H1 (cell line): ENCODE measurements around the gene FHIT. TPM values are rescaled to one million over a fixed set of nuclear protein-coding genes. Genes with fewer than 3 reads are reported as not detected.

ENCODE experiments used
- CTCF ChIA-PET: fragments of 300-600 bp; sonication (Branson Sonifier 250); formaldehyde crosslinking; loops from one replicate; lab custom pipeline; 2021; ENCODE audit not compliant: partially characterized antibody; lab: Charles Lee
- POLR2A ChIA-PET: fragments of 300-600 bp; sonication (Branson Sonifier 250); formaldehyde crosslinking; loops from one replicate; lab custom pipeline; 2021; ENCODE audit warnings: inconsistent platforms; ENCODE audit not compliant: partially characterized antibody; lab: Charles Lee
- DNase-seq, 2 experiments: peaks; one replicate each; pipeline versions ENCODE4 v3.0.0 to v3.0.0-alpha.2; 2010 to 2022; ENCODE audit warnings: low spot score in 2 of 2, low read depth in 1 of 2, mixed read lengths in 1 of 2
- FAIRE-seq: peaks from 2 replicates; lab custom pipeline; 2011; peaks lifted over from hg19 to GRCh38; lab: Jason Lieb, UNC
- H2AFZ ChIP-seq: 2 replicates; pipeline ENCODE4 v1.8.1; 2012; ENCODE audit warnings: low read length, inconsistent platforms
- H2AK5ac ChIP-seq: 2 replicates; pipeline ENCODE4 v1.6.1; 2013; ENCODE audit warnings: low read depth, low read length
- H2BK120ac ChIP-seq: replicated peaks from 2 replicates; pipeline ENCODE3; 2013; ENCODE audit warnings: low read depth, low read length, inconsistent platforms
- H2BK12ac ChIP-seq: 2 replicates; pipeline ENCODE4 v1.6.1; 2013; ENCODE audit warnings: low read depth, low read length
- H2BK15ac ChIP-seq: 2 replicates; pipeline ENCODE4 v1.6.1; 2013; ENCODE audit warnings: low read length
- H2BK20ac ChIP-seq: 2 replicates; pipeline ENCODE4 v1.6.1; 2013; ENCODE audit warnings: low read length
- H2BK5ac ChIP-seq: 2 replicates; pipeline ENCODE4 v1.6.1; 2013; ENCODE audit warnings: low read depth, low read length
- H3K14ac ChIP-seq: 2 replicates; pipeline ENCODE4 v1.6.1; 2013; ENCODE audit warnings: inconsistent platforms; ENCODE audit not compliant: insufficient read length
- H3K18ac ChIP-seq: 2 replicates; pipeline ENCODE4 v1.6.1; 2013; ENCODE audit warnings: low read length; ENCODE audit errors: extremely low read depth
- H3K23ac ChIP-seq: 2 replicates; pipeline ENCODE4 v1.6.1; 2013; ENCODE audit warnings: inconsistent platforms; ENCODE audit not compliant: insufficient read length
- H3K23me2 ChIP-seq: 2 replicates; pipeline ENCODE4 v1.6.1; 2013; ENCODE audit warnings: low read depth, low read length
- H3K27ac ChIP-seq: 2 replicates; pipeline ENCODE4 v1.6.1; 2011; ENCODE audit warnings: low read depth, low read length, inconsistent platforms
- H3K27me3 ChIP-seq, 4 experiments: replicated peaks in 1 of 4; 1 replicate in 1 of 4; 2 replicates in 3 of 4; pipeline versions ENCODE4 v1.6.1 to v1.8.1; 2011 to 2013; ENCODE audit warnings: low read length in 3 of 4, mild to moderate bottlenecking in 3 of 4, inconsistent platforms in 2 of 4, mixed read lengths in 2 of 4, moderate library complexity in 1 of 4; ENCODE audit not compliant: control insufficient read depth in 3 of 4, insufficient read depth in 3 of 4; ENCODE audit errors: extremely low read depth in 1 of 4
- H3K36me3 ChIP-seq, 4 experiments: 2 replicates each; pipeline versions ENCODE4 v1.6.1 to v1.8.1; 2011 to 2013; ENCODE audit warnings: mild to moderate bottlenecking in 4 of 4, low read length in 3 of 4, moderate library complexity in 2 of 4, control low read depth in 1 of 4, inconsistent platforms in 1 of 4; ENCODE audit not compliant: insufficient read depth in 4 of 4, control insufficient read depth in 2 of 4
- H3K4ac ChIP-seq: replicated peaks from 2 replicates; pipeline ENCODE3; 2013; ENCODE audit warnings: low read length, low read depth, mixed read lengths, inconsistent platforms; ENCODE audit not compliant: insufficient read length
- H3K4me1 ChIP-seq, 4 experiments: replicated peaks in 1 of 4; 1 replicate in 1 of 4; 2 replicates in 3 of 4; pipeline versions ENCODE4 v1.6.1 to v1.8.1; 2011 to 2013; ENCODE audit warnings: low read length in 3 of 4, inconsistent platforms in 2 of 4, mixed read lengths in 1 of 4; ENCODE audit not compliant: insufficient read depth in 4 of 4, control insufficient read depth in 3 of 4
- H3K4me2 ChIP-seq, 2 experiments: 2 replicates each; pipeline versions ENCODE4 v1.6.1 to v1.8.1; 2011 to 2013; ENCODE audit warnings: low read depth in 2 of 2, low read length in 2 of 2, control low read depth in 1 of 2, inconsistent platforms in 1 of 2, mild to moderate bottlenecking in 1 of 2; ENCODE audit not compliant: insufficient read depth in 1 of 2
- H3K4me3 ChIP-seq, 4 experiments: fragments of 200-600, 300-600 bp in 1 of 4; sonication (generic), shearing (Covaris generic), sonication (Bioruptor Twin) in 1 of 4; 2 replicates each; pipeline versions ENCODE4 v1.5.1 to v1.8.1; 2011 to 2016; ENCODE audit warnings: low read length in 4 of 4, low read depth in 3 of 4, control low read depth in 2 of 4, inconsistent platforms in 2 of 4, mild to moderate bottlenecking in 2 of 4, mixed read lengths in 1 of 4, moderate library complexity in 1 of 4; ENCODE audit not compliant: insufficient read depth in 2 of 4; ENCODE audit errors: extremely low read depth in 1 of 4
- H3K56ac ChIP-seq: replicated peaks from 2 replicates; pipeline ENCODE3; 2013; ENCODE audit warnings: low read depth, mild to moderate bottlenecking, mixed read lengths, low read length, inconsistent platforms; ENCODE audit not compliant: insufficient read length
- H3K79me1 ChIP-seq: 2 replicates; pipeline ENCODE4 v1.6.1; 2013; ENCODE audit warnings: low read depth, low read length, control low read depth
- H3K79me2 ChIP-seq, 2 experiments: 2 replicates each; pipeline versions ENCODE4 v1.6.1 to v1.8.1; 2012 to 2013; ENCODE audit warnings: low read length in 2 of 2, mild to moderate bottlenecking in 2 of 2, inconsistent platforms in 1 of 2; ENCODE audit not compliant: insufficient read depth in 2 of 2, control insufficient read depth in 1 of 2
- H3K9ac ChIP-seq, 4 experiments: replicated peaks in 1 of 4; 1 replicate in 1 of 4; 2 replicates in 3 of 4; pipeline versions ENCODE4 v1.6.1 to v1.8.1; 2011 to 2013; ENCODE audit warnings: low read depth in 3 of 4, low read length in 3 of 4, control low read depth in 2 of 4, mild to moderate bottlenecking in 2 of 4, moderate library complexity in 2 of 4, inconsistent platforms in 1 of 4; ENCODE audit errors: extremely low read depth in 1 of 4
- H3K9me3 ChIP-seq, 2 experiments: 2 replicates each; pipeline versions ENCODE4 v1.6.1 to v1.8.1; 2012 to 2013; ENCODE audit warnings: mild to moderate bottlenecking in 2 of 2, moderate library complexity in 2 of 2, control low read depth in 1 of 2, inconsistent platforms in 1 of 2, low read depth in 1 of 2, low read length in 1 of 2, mixed read lengths in 1 of 2; ENCODE audit not compliant: insufficient read depth in 2 of 2
- H4K20me1 ChIP-seq, 2 experiments: replicated peaks in 1 of 2; 2 replicates each; pipeline versions ENCODE3 to v1.8.1; 2011 to 2013; ENCODE audit warnings: inconsistent platforms in 2 of 2, low read length in 2 of 2, mild to moderate bottlenecking in 1 of 2; ENCODE audit not compliant: insufficient read depth in 2 of 2, control insufficient read depth in 1 of 2
- H4K5ac ChIP-seq: 2 replicates; pipeline ENCODE4 v1.6.1; 2013; ENCODE audit warnings: low read length, low read depth, mixed read lengths, inconsistent platforms; ENCODE audit not compliant: insufficient read length
- H4K8ac ChIP-seq: 2 replicates; pipeline ENCODE4 v1.8.0; 2013; ENCODE audit warnings: mild to moderate bottlenecking, moderate library complexity, low read length, inconsistent platforms; ENCODE audit not compliant: insufficient read depth; ENCODE audit errors: extremely low read depth
- H4K91ac ChIP-seq: replicated peaks from 2 replicates; pipeline ENCODE3; 2013; ENCODE audit warnings: low read length, mixed read lengths, inconsistent platforms; ENCODE audit not compliant: insufficient read length
- BCL11A ChIP-seq, 2 experiments: IDR thresholded peaks; one replicate each; pipeline ENCODE4 v1.6.1; 2011; ENCODE audit warnings: low read depth in 2 of 2, low read length in 2 of 2, mild to moderate bottlenecking in 2 of 2
- BRCA1 ChIP-seq: IDR thresholded peaks from 2 replicates; pipeline ENCODE4 v1.6.1; 2012; ENCODE audit warnings: low read depth, low read length, improper control_type of control experiment
- CHD2 ChIP-seq: IDR thresholded peaks from 2 replicates; pipeline ENCODE4 v1.6.1; 2012; ENCODE audit warnings: low read length, improper control_type of control experiment
- EGR1 ChIP-seq: IDR thresholded peaks from 2 replicates; pipeline ENCODE4 v1.6.1; 2011; ENCODE audit warnings: low read depth, low read length, borderline replicate concordance
- HDAC2 ChIP-seq, 2 experiments: fragments of 300-600 bp in 1 of 2; sonication (generic) in 1 of 2; IDR thresholded peaks; 2 replicates each; pipeline ENCODE4 v1.6.1; 2011 to 2012; ENCODE audit warnings: low read depth in 2 of 2, low read length in 2 of 2, mild to moderate bottlenecking in 2 of 2, moderate library complexity in 2 of 2, borderline replicate concordance in 1 of 2, inconsistent platforms in 1 of 2
- JUND ChIP-seq: IDR thresholded peaks from 2 replicates; pipeline ENCODE4 v1.6.1; 2011; ENCODE audit warnings: mild to moderate bottlenecking, improper control_type of control experiment, low read length
- POLR2AphosphoS5 ChIP-seq: IDR thresholded peaks from 2 replicates; pipeline ENCODE4 v1.6.1; 2011; ENCODE audit warnings: low read depth, low read length
- RAD21 ChIP-seq, 2 experiments: IDR thresholded peaks in 1 of 2; conservative IDR thresholded peaks in 1 of 2; 2 replicates each; pipeline ENCODE4 v1.6.1; 2011; ENCODE audit warnings: low read depth in 2 of 2, low read length in 2 of 2, improper control_type of control experiment in 1 of 2, inconsistent platforms in 1 of 2, mild to moderate bottlenecking in 1 of 2, moderate library complexity in 1 of 2
- SAP30 ChIP-seq: fragments of 300-600 bp; sonication (generic); IDR thresholded peaks from 2 replicates; pipeline ENCODE4 v1.7.1; 2012; ENCODE audit warnings: low read length, moderate library complexity, mild to moderate bottlenecking, inconsistent platforms; ENCODE audit not compliant: insufficient read depth, insufficient replicate concordance
- WGBS, 2 experiments: shearing (Covaris generic) in 1 of 2; methylation state at CpG; one replicate each; pipeline versions ENCODE4 v1.1.6 to v1.1.7; 2013 to 2015; ENCODE audit warnings: low lambda C conversion rate in 2 of 2, mixed read lengths in 2 of 2, inconsistent platforms in 1 of 2, low coverage in 1 of 2, missing lambda C conversion rate in 1 of 2; ENCODE audit not compliant: insufficient replicate concordance in 2 of 2, insufficient coverage in 1 of 2, insufficient read length in 1 of 2; ENCODE audit errors: extremely low coverage in 1 of 2, missing lambda C conversion rate in 1 of 2; 5-methylcytosine and 5-hydroxymethylcytosine counted together
- polyA plus RNA-seq, 7 experiments: library from polyadenylated mRNA; depleted of rRNA in 3 of 7; stranded (reverse) in 5 of 7; unstranded in 2 of 7; fragments of >200 nt in 5 of 7; fragments of 200-250 nt in 2 of 7; gene quantifications; 1 replicate in 5 of 7; 2 replicates in 1 of 7; 4 replicates in 1 of 7; pipeline versions ENCODE4 v1.2.1 to v1.2.3, GENCODE V29; 2011 to 2013; ENCODE audit warnings: missing spikeins in 2 of 7, mixed read lengths in 2 of 7
- total RNA-seq: library from RNA; stranded (reverse); fragmentation: NEBNext Ultra II Directional; extraction: Animal tissue kit (Norgen Biotek cat#: 25700); gene quantifications from 2 replicates; pipeline ENCODE4 v1.2.1, GENCODE V29; 2021

Gene FHIT
- total and polyA plus RNA-seq, 2 of the 8 experiments (the other 6 are each of a cell fraction or from before 2014, with no cell fraction given): 1.2 to 3.2 TPM

- no peak overlapping the region for H4K91ac ChIP-seq
- no peak overlapping the region for H2BK120ac ChIP-seq
- POLR2A ChIA-PET: no interaction called here
- no peak overlapping the region for H3K14ac ChIP-seq
- no peaks in the 10 kb centered on the region for H3K23me2 ChIP-seq
- no peak overlapping the region for H3K4me3 ChIP-seq
- 90% methylated on average over 2 of the region's 2 CpGs; no CpG with 5 or more reads in 1 of the 2 experiments for WGBS, 2 experiments
- no peak overlapping the region for H3K4me2 ChIP-seq
- no peak for TF ChIP-seq BCL11A (IDR thresholded peaks at IDR 0.05; ENCODE audit: low read depth in 2 of 2, low read length in 2 of 2)
- no peak for TF ChIP-seq RAD21 (IDR thresholded peaks at IDR 0.05 in 1 of 2, conservative IDR thresholded peaks at IDR 0.05 in 1 of 2; ENCODE audit: low read depth in 2 of 2, low read length in 2 of 2)
- TF ChIP-seq EGR1: no peak
- no peak for TF ChIP-seq CHD2
- no peak for TF ChIP-seq HDAC2 (IDR thresholded peaks at IDR 0.05; ENCODE audit: borderline replicate concordance in 1 of 2, low read depth in 2 of 2, low read length in 2 of 2)
- no peak for TF ChIP-seq POLR2AphosphoS5
- no peak for TF ChIP-seq BRCA1
- TF ChIP-seq SAP30: no peak
- TF ChIP-seq JUND: no peak
- no peak overlapping the region for H2BK20ac ChIP-seq
- H3K4me1 ChIP-seq: no peaks in the 10 kb centered on the region; a peak in 1 of 7 replicates
- H2AFZ ChIP-seq: no peak overlapping the region
- no peak overlapping the region for H4K5ac ChIP-seq
- no peak overlapping the region for H4K8ac ChIP-seq
- no peak overlapping the region for H2BK12ac ChIP-seq
- H3K27me3 ChIP-seq: no peaks in the 10 kb centered on the region
- no peaks in the 10 kb centered on the region for H3K79me2 ChIP-seq
- no peaks in the 10 kb centered on the region; a peak in 2 of 8 replicates for H3K36me3 ChIP-seq
- H4K20me1 ChIP-seq: no peaks in the 10 kb centered on the region
- H3K23ac ChIP-seq: no peak overlapping the region
- H2BK15ac ChIP-seq: no peak overlapping the region
- H3K9ac ChIP-seq: no peak overlapping the region
- no peaks in the 10 kb centered on the region for H3K79me1 ChIP-seq
- FAIRE-seq (no peak), DNase-seq (no peak)
- H2BK5ac ChIP-seq: no peak overlapping the region
- H3K9me3 ChIP-seq: no peaks in the 10 kb centered on the region
- no peak overlapping the region for H3K18ac ChIP-seq
- no peak overlapping the region for H2AK5ac ChIP-seq
- H3K56ac ChIP-seq: no peak overlapping the region
- H3K4ac ChIP-seq: no peak overlapping the region
- CTCF ChIA-PET: no interaction called here
- no peak overlapping the region for H3K27ac ChIP-seq
These were observed 81.5 kb downstream of the FHIT start for GRCh38 chr3:61169621-61170251.
